ENCODE results near the gene IGF2BP1.

IGF2BP1 gene

DNA sequence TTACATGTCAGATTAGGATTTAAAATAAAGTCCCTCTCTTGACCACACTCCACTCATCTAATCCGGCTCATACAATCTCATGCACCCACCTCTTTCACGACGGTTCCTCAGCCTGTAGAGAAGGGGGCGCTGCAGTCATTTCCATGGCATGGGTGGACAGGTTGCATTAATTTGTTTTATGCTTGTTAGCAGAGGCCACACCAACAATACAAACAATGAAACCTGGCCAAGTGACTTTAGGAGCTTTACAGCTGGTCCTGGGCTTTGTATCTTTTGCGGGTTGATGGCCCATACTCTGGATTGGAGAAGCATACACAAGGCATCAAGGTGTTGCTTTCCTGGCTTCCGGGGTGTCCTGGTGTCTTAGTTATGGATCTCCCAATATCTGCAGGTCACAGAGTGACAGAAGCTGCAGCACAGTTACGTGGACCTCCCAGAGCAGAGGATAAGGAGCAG lies 42.9 kb upstream of the IGF2BP1 start:
- H3K9me2 ChIP-seq (replicated peaks; ENCODE audit: insufficient read depth, low read length): no peaks in the 10 kb centered on the region
- no peak overlapping the region for H3K9ac ChIP-seq (ENCODE audit: low read length)
- no peaks in the 10 kb centered on the region for H3K36me3 ChIP-seq (replicated peaks; ENCODE audit: insufficient read depth, low read length)

GRCh38 chr17:48960834-48961515 lies 36.2 kb upstream of the IGF2BP1 start:
- no peaks in the 10 kb centered on the region for H3K9me2 ChIP-seq (replicated peaks; ENCODE audit: insufficient read depth, low read length)
- no peak overlapping the region for H3K4me2 ChIP-seq (ENCODE audit: low read depth, low read length)
- H4K20me1 ChIP-seq (ENCODE audit: insufficient read depth, low read length): no peaks in the 10 kb centered on the region
- no peak overlapping the region for H3K27ac ChIP-seq (ENCODE audit: low read length)
- no peaks in the 10 kb centered on the region for H3K79me2 ChIP-seq (ENCODE audit: low read length)
- no peaks in the 10 kb centered on the region for H3K9me3 ChIP-seq (replicated peaks; ENCODE audit: insufficient read depth, low read length)
- no peaks in the 10 kb centered on the region for H3K4me1 ChIP-seq (ENCODE audit: low read length)
- H3K4me3 ChIP-seq (ENCODE audit: low read length): no peak overlapping the region
- TF ChIP-seq CTCF (IDR thresholded peaks at IDR 0.05; ENCODE audit: low read length) (no peak), EZH2 (optimal IDR thresholded peaks at IDR 0.05; ENCODE audit: low read depth, low read length) (peak; percentile 36), EZH2phosphoT487 (IDR thresholded peaks at IDR 0.05; ENCODE audit: low read length) (no peak)
- H3K27me3 ChIP-seq (replicated peaks; ENCODE audit: insufficient read depth, low read length): peaks cover 56% of the 10 kb centered on the region
- DNase-seq: no peak
- no peak overlapping the region for H3K9ac ChIP-seq (ENCODE audit: low read length)
- no peak overlapping the region for H2AFZ ChIP-seq (ENCODE audit: low read length)
- H3F3A ChIP-seq (ENCODE audit: insufficient read depth, low read length): no peaks in the 10 kb centered on the region
- H3K36me3 ChIP-seq (replicated peaks; ENCODE audit: insufficient read depth, low read length): no peaks in the 10 kb centered on the region

More for the DNA sequence above, 42.9 kb upstream of the IGF2BP1 start:
- Histone ChIP-seq H3K4me2 (ENCODE audit: low read depth, low read length) (no peak overlapping the region), H2AFZ (ENCODE audit: low read length) (no peak overlapping the region), H3F3A (ENCODE audit: insufficient read depth, low read length) (no peaks in the 10 kb centered on the region), H3K4me1 (ENCODE audit: low read length) (no peaks in the 10 kb centered on the region), H3K27ac (ENCODE audit: low read length) (no peak overlapping the region), H3K27me3 (replicated peaks; ENCODE audit: insufficient read depth, low read length) (peaks cover 17% of the 10 kb centered on the region), H3K4me3 (ENCODE audit: low read length) (no peak overlapping the region), H4K20me1 (ENCODE audit: insufficient read depth, low read length) (no peaks in the 10 kb centered on the region), H3K79me2 (ENCODE audit: low read length) (no peaks in the 10 kb centered on the region), H3K9me3 (replicated peaks; ENCODE audit: insufficient read depth, low read length) (no peaks in the 10 kb centered on the region)
- no peak for TF ChIP-seq EZH2phosphoT487 (IDR thresholded peaks at IDR 0.05; ENCODE audit: low read length)
- 0 out of 2 replicates have a peak, but pooled peaks have one; percentile 11 for TF ChIP-seq CTCF (IDR thresholded peaks at IDR 0.05; ENCODE audit: low read length)
- no peak for TF ChIP-seq EZH2 (optimal IDR thresholded peaks at IDR 0.05; ENCODE audit: low read depth, low read length)
- DNase-seq: no peak

- Histone ChIP-seq H3K9me3 (replicated peaks; ENCODE audit: insufficient read depth, low read length) (no peaks in the 10 kb centered on the region), H3K4me2 (ENCODE audit: low read depth, low read length) (no peak overlapping the region), H3K9me2 (replicated peaks; ENCODE audit: insufficient read depth, low read length) (no peaks in the 10 kb centered on the region), H3K79me2 (ENCODE audit: low read length) (no peaks in the 10 kb centered on the region), H2AFZ (ENCODE audit: low read length) (no peak overlapping the region), H3K27me3 (replicated peaks; ENCODE audit: insufficient read depth, low read length) (peaks cover 57% of the 10 kb centered on the region), H4K20me1 (ENCODE audit: insufficient read depth, low read length) (no peaks in the 10 kb centered on the region), H3K9ac (ENCODE audit: low read length) (no peak overlapping the region), H3K36me3 (replicated peaks; ENCODE audit: insufficient read depth, low read length) (no peaks in the 10 kb centered on the region), H3K27ac (ENCODE audit: low read length) (no peak overlapping the region), H3F3A (ENCODE audit: insufficient read depth, low read length) (no peaks in the 10 kb centered on the region), H3K4me1 (ENCODE audit: low read length) (no peaks in the 10 kb centered on the region), H3K4me3 (ENCODE audit: low read length) (no peak overlapping the region)
- no peak for DNase-seq
- TF ChIP-seq EZH2phosphoT487 (IDR thresholded peaks at IDR 0.05; ENCODE audit: low read length) (no peak), CTCF (IDR thresholded peaks at IDR 0.05; ENCODE audit: low read length) (no peak), EZH2 (optimal IDR thresholded peaks at IDR 0.05; ENCODE audit: low read depth, low read length) (no peak)
Measured at GRCh38 chr17:48961516-48962233, 35.5 kb upstream of the IGF2BP1 start.
